Naive B cell (primary cell): ENCODE results near the gene STMN1. TPM values are rescaled to one million over a fixed set of nuclear protein-coding genes. Genes with fewer than 3 reads are reported as not detected.

Source experiments
- ATAC-seq, 2 donors: fragments of 150-1000 bp; cut with Tn5 transposase; 2 replicates each; pipeline ENCODE4 v1.10.0; 2021; ENCODE audit warnings: low read depth in 2 of 2, mild to moderate bottlenecking in 2 of 2, moderate library complexity in 2 of 2
- DNase-seq: peaks from one replicate; pipeline ENCODE4 v3.0.0; 2022
- H3K27ac Mint-ChIP-seq, 6 donors: one replicate each; pipeline ENCODE4 v1.8.0; 2020 to 2022; ENCODE audit warnings: mild to moderate bottlenecking in 6 of 6, mixed read lengths in 6 of 6, moderate library complexity in 5 of 6, inconsistent platforms in 2 of 6
- H3K27me3 Mint-ChIP-seq, 3 donors: one replicate each; pipeline ENCODE4 v1.8.0; 2021 to 2022; ENCODE audit warnings: mixed read lengths in 3 of 3, mild to moderate bottlenecking in 1 of 3
- H3K36me3 Mint-ChIP-seq, 2 donors: one replicate each; pipeline ENCODE4 v1.8.0; 2020 to 2022; ENCODE audit warnings: mixed read lengths in 2 of 2, inconsistent platforms in 1 of 2, mild to moderate bottlenecking in 1 of 2
- H3K4me1 Mint-ChIP-seq, 3 donors: one replicate each; pipeline ENCODE4 v1.8.0; 2020 to 2022; ENCODE audit warnings: mixed read lengths in 3 of 3, inconsistent platforms in 1 of 3, mild to moderate bottlenecking in 1 of 3, moderate library complexity in 1 of 3
- H3K4me3 Mint-ChIP-seq, 8 donors: one replicate each; pipeline ENCODE4 v1.8.0; 2020 to 2022; ENCODE audit warnings: mild to moderate bottlenecking in 8 of 8, mixed read lengths in 8 of 8, moderate library complexity in 8 of 8, inconsistent platforms in 2 of 8
- H3K9me3 Mint-ChIP-seq, 7 donors: one replicate each; pipeline ENCODE4 v1.8.0; 2020 to 2022; ENCODE audit warnings: mixed read lengths in 7 of 7, mild to moderate bottlenecking in 5 of 7, inconsistent platforms in 2 of 7, moderate library complexity in 1 of 7
- polyA plus RNA-seq, 6 donors: library from polyadenylated mRNA; unstranded; fragments of 300-500 nt; fragmentation: Illumina TruSeq; gene quantifications; one replicate each; pipeline ENCODE4 v1.2.3, GENCODE V29; 2021; ENCODE audit warnings: low read depth in 6 of 6

STMN1 gene
- polyA plus RNA-seq, 6 donors from 2014 or later = 109 to 169 (median 137) TPM

GRCh38 chr1:25867210-25867991 is 38.8 kb downstream of the STMN1 start:
- no peak overlapping the region for H3K4me3 Mint-ChIP-seq
- ATAC-seq = no peak
- H3K9me3 Mint-ChIP-seq = no peaks in the 10 kb centered on the region
- no peaks in the 10 kb centered on the region for H3K36me3 Mint-ChIP-seq
- H3K27me3 Mint-ChIP-seq = no peaks in the 10 kb centered on the region
- H3K4me1 Mint-ChIP-seq = peaks cover 0 to 3% (median 0%) of the 10 kb centered on the region in 3 donors
- no peak for DNase-seq
- H3K27ac Mint-ChIP-seq = peak overlapping the region in 1 of 6 donors; percentile 22

DNA sequence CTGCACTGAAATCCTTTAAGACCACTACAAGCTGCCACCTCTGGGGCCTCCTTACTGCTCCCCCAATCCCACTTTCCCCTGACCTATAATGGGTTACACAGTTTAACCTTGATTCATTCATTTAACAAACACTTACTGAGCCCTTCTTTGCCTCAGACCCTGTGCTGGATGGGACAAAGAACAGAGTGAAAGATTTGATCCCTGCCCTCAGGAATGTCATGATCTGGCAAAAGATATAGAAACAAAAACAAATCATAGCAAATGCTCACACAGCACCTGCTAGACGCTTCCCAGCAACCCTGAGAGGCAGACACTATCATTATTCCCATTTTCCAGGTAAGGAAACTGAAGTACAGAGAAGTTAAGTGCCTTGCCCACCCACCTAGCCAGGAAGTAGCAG is 39.9 kb downstream of the STMN1 start:
- H3K27me3 Mint-ChIP-seq = no peaks in the 10 kb centered on the region
- peaks cover 4 to 10% (median 5%) of the 10 kb centered on the region in 3 donors for H3K4me1 Mint-ChIP-seq
- no peak overlapping the region for H3K27ac Mint-ChIP-seq
- H3K4me3 Mint-ChIP-seq = no peak overlapping the region
- DNase-seq (no peak), ATAC-seq (no peak)
- H3K9me3 Mint-ChIP-seq = no peaks in the 10 kb centered on the region
- H3K36me3 Mint-ChIP-seq = no peaks in the 10 kb centered on the region

DNA sequence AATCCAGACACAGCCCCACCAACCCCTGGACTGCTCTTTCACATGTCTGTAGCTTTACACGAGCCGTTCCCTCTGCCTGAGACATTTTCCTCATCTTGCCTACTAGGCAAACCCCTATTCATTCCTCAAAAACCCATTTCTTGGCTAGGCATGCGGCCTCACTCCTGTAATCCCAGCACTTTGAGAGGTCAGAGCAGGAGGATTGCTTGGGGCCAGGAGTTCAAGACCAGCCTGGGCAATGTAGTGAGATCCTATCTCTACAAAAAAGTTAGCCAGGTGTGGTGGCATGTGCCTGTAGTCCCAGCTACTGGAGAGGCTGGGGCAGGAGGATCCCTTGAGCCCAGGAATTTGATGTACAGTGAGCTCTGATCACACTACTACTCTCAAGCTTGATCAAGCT is 41.8 kb downstream of the STMN1 start:
- Mint-ChIP-seq H3K27ac (peak overlapping the region in 1 of 6 donors; percentile 38), H3K4me1 (peaks cover 5 to 25% (median 16%) of the 10 kb centered on the region in 3 donors), H3K36me3 (no peaks in the 10 kb centered on the region), H3K27me3 (no peaks in the 10 kb centered on the region), H3K4me3 (no peak overlapping the region), H3K9me3 (no peaks in the 10 kb centered on the region)
- DNase-seq (no peak), ATAC-seq (no peak)

DNA sequence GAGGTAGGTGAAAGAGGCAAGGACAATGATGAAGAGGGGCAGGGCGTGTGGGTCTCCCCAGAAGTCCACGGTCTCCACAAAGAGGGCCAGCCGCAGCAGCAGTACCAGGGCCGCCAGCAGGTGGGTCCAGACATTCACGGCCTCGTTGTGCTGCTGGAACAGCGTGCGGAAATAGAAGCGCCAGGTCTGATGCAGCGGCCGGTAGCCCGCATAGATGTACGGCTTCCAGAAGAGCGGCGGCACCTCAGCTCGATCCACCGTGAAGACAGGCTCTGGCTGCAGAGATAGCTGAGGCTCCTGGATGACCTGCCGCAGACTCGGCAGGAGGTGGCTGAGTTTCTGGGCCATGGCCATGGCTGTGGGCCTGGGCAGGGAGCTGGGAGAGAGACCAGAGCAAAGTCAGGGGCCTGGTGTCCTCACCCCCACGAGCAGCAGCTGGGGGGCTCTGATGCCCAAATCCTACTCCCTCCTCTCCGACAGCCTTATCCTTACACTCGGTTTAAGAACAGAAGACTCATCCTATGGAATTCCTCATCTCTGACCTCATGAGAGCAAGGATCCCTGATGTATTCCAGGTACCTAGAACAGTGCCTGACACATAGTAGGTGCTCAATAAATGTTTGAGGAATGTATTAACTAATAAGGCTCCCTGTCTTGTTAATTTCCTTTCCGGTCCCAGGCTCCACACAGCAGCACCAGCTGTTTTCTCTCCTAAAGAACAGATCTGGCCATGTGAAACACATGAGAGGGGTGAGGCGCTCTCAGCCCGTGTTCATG is 42.5 kb downstream of the STMN1 start:
- Mint-ChIP-seq H3K4me3 (no peak overlapping the region), H3K27ac (no peak overlapping the region), H3K9me3 (no peaks in the 10 kb centered on the region), H3K36me3 (no peaks in the 10 kb centered on the region), H3K27me3 (no peaks in the 10 kb centered on the region), H3K4me1 (peaks cover 10 to 30% (median 23%) of the 10 kb centered on the region in 3 donors)
- no peak for DNase-seq
- no peak for ATAC-seq

DNA sequence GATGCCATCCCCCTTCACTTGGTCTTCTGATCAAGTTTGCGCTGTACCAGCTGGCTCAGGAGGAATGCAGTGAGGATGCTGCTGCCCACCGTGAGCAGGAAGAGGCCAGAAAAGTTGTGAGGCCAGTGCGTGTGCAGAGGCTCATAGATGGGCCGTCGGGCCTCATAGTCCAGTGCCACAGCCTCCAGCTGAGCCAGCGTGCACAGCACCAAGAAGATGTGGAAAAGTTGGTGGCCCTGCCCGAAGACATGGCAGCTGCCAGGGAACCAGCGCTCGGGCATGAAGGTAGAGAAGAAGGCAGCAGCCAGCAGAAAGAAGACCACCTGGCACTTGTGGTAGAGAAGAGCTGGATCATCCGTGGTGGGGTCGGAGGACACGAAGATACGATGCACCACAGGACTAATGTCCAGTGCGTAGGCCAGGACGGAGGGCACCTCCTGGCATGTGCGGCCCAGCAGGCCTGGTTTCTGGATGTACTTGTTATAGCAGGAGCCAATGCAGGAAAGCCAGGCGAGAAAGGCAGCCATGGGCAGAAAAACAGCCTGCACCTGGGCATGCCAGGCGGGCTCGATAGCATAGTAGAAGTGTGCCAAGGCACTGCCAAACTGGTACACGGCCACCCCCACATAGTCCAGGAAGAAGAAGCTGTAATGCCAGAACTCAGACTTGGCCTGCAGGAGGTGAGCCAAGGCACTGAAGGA is 43.3 kb downstream of the STMN1 start:
- DNase-seq (no peak), ATAC-seq (no peak)
- H3K36me3 Mint-ChIP-seq = no peaks in the 10 kb centered on the region
- no peaks in the 10 kb centered on the region for H3K27me3 Mint-ChIP-seq
- H3K4me1 Mint-ChIP-seq = peaks cover 11 to 34% (median 26%) of the 10 kb centered on the region in 3 donors
- H3K27ac Mint-ChIP-seq = peak overlapping the region in 2 of 6 donors; percentile 56 to 78
- no peaks in the 10 kb centered on the region for H3K9me3 Mint-ChIP-seq
- H3K4me3 Mint-ChIP-seq = peak overlapping the region in 3 of 8 donors; percentile 25 to 84 (median 60)

DNA sequence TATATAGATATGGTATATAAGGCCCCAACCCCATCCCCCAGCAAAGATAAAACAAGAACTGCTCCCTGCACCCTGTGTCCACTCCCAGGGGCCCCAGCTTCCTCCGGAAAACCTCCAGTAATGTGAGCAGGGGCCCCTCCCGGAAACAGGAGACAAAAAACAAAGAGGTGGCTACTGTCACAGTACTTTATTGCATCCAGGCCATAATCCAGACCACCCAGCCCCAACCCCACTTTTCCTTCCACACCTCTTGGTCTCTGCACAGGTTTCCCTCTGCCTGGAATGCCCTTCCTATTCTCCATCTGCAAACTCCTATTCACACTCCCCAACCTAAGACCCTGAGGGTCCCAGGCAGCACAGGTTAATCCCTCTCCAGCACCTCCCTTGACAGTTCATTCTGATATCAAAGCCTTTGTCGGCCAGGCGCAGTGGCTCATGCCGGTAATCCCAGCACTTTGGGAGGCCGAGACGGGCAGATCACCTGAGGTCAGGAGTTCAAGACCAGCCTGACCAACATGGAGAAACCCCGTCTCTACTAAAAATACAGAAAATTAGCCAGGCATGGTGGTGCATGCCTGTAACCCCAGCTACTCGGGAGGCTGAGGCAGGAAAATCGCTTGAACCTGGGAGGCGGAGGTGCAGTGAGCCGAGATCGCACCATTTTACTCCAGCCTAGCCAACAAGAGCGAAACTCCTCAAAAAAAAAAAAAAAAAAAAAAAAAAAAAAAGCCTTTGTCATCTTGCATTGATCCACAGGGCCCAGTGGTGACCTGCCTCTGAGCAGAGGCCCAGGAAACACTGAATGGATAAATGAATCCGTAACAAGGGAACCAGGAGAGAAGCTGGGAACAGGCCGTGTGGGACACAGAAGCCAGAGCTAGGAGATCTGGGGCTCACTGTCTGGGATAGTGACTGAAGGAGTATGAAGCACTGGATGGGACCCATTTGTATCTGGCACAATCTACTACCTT is 44.6 kb downstream of the STMN1 start:
- no peak for DNase-seq
- Mint-ChIP-seq H3K4me1 (peaks cover 11 to 34% (median 26%) of the 10 kb centered on the region in 3 donors), H3K27me3 (no peaks in the 10 kb centered on the region), H3K4me3 (peak overlapping the region in 6 of 8 donors; percentile 48 to 93 (median 76)), H3K27ac (peak overlapping the region in 5 of 6 donors; percentile 46 to 96 (median 73)), H3K9me3 (no peaks in the 10 kb centered on the region), H3K36me3 (no peaks in the 10 kb centered on the region)
- no peak for ATAC-seq

GRCh38 chr1:25858906-25859789 is 47.1 kb downstream of the STMN1 start, which contains the start of gene AUNIP:
Gene AUNIP, minus strand, starts transcription at chr1:25859457. Its CDS starts 100 bp downstream, at chr1:25859357.
- Mint-ChIP-seq H3K4me3 (peak within 1 kb of the TSS; percentile 84 to 97 (median 94)), H3K27ac (peak within 1 kb of the TSS; percentile 79 to 99 (median 94)), H3K36me3 (no peaks in the 10 kb centered on the region), H3K9me3 (no peaks in the 10 kb centered on the region), H3K27me3 (no peaks in the 10 kb centered on the region), H3K4me1 (peaks cover 11 to 34% (median 26%) of the 10 kb centered on the region in 3 donors)
- ATAC-seq (peak; percentile 93 to 94), DNase-seq (peak; percentile 86)

GRCh38 chr1:25858494-25858893 is 47.7 kb downstream of the STMN1 start:
- ATAC-seq = no peak
- Mint-ChIP-seq H3K27me3 (no peaks in the 10 kb centered on the region), H3K4me1 (peaks cover 11 to 34% (median 26%) of the 10 kb centered on the region in 3 donors), H3K27ac (peak overlapping the region in 2 of 6 donors; percentile 54 to 79), H3K9me3 (no peaks in the 10 kb centered on the region), H3K36me3 (no peaks in the 10 kb centered on the region), H3K4me3 (peak overlapping the region; percentile 84 to 97 (median 92))
- no peak for DNase-seq

- Mint-ChIP-seq H3K27me3 (no peaks in the 10 kb centered on the region), H3K9me3 (peaks cover 0 to 2% (median 0%) of the 10 kb centered on the region in 7 donors), H3K27ac (no peak overlapping the region), H3K4me1 (peaks cover 11 to 29% (median 26%) of the 10 kb centered on the region in 3 donors), H3K36me3 (no peaks in the 10 kb centered on the region), H3K4me3 (peak overlapping the region in 1 of 8 donors; percentile 2)
- DNase-seq (no peak), ATAC-seq (no peak)
These were observed 49.4 kb downstream of the STMN1 start for GRCh38 chr1:25856856-25857255.

- no peaks in the 10 kb centered on the region for H3K27me3 Mint-ChIP-seq
- no peaks in the 10 kb centered on the region for H3K36me3 Mint-ChIP-seq
- H3K4me3 Mint-ChIP-seq = no peak overlapping the region
- H3K4me1 Mint-ChIP-seq = peaks cover 7 to 12% (median 10%) of the 10 kb centered on the region in 3 donors
- ATAC-seq (no peak), DNase-seq (no peak)
- peaks cover 0 to 2% (median 0%) of the 10 kb centered on the region in 7 donors for H3K9me3 Mint-ChIP-seq
- no peak overlapping the region for H3K27ac Mint-ChIP-seq
These were observed 51.7 kb downstream of the STMN1 start for GRCh38 chr1:25854554-25854953.
